GM12878 (cell line): ENCODE measurements around the gene SLC6A3. TPM values are rescaled to one million over a fixed set of nuclear protein-coding genes. Genes with fewer than 3 reads are reported as not detected.

Experiments
- ATF2 ChIP-seq: IDR thresholded peaks from 2 replicates; pipeline ENCODE4 v1.6.1; 2012; ENCODE audit warnings: low read length, inconsistent platforms
- BACH1 ChIP-seq: fragments of 450-650 bp; IDR thresholded peaks from 2 replicates; pipeline ENCODE4 v1.6.1; 2017; ENCODE audit warnings: mild to moderate bottlenecking, borderline replicate concordance
- E2F8 ChIP-seq: fragments of 450-650 bp; IDR thresholded peaks from 2 replicates; pipeline ENCODE4 v1.6.1; 2018; ENCODE audit warnings: mild to moderate bottlenecking, low read depth, moderate library complexity; ENCODE audit not compliant: partially characterized antibody
- ETV6 ChIP-seq, 2 experiments: fragments of 450-650 bp in 1 of 2; IDR thresholded peaks in 1 of 2; conservative IDR thresholded peaks in 1 of 2; 2 replicates each; pipeline ENCODE4 v1.6.1; 2014; ENCODE audit warnings: antibody characterized with exemption in 1 of 2, borderline replicate concordance in 1 of 2, low read depth in 1 of 2, mild to moderate bottlenecking in 1 of 2, moderate library complexity in 1 of 2
- HCFC1 ChIP-seq: fragments of 150-350 bp; IDR thresholded peaks from 2 replicates; pipeline ENCODE4 v1.6.1; 2014; ENCODE audit warnings: low read length
- HDAC2 ChIP-seq: fragments of 200-600 bp; sonication (generic); IDR thresholded peaks from 2 replicates; pipeline ENCODE4 v1.6.1; 2017
- IRF4 ChIP-seq: IDR thresholded peaks from 2 replicates; pipeline ENCODE4 v1.6.1; 2011; ENCODE audit warnings: low read depth, low read length
- KLF5 ChIP-seq: fragments of 450-650 bp; IDR thresholded peaks from 2 replicates; pipeline ENCODE4 v1.6.1; 2014; ENCODE audit warnings: mild to moderate bottlenecking; ENCODE audit not compliant: partially characterized antibody
- NFYB ChIP-seq: IDR thresholded peaks from 2 replicates; pipeline ENCODE4 v1.6.1; 2011; ENCODE audit warnings: low read depth, mild to moderate bottlenecking, low read length, improper control_type of control experiment, moderate library complexity; ENCODE audit not compliant: insufficient read depth
- POU2F2 ChIP-seq: IDR thresholded peaks from 3 replicates; pipeline ENCODE4 v1.6.1; 2011; ENCODE audit warnings: low read depth, mild to moderate bottlenecking, low read length, borderline replicate concordance
- RCOR1 ChIP-seq: conservative IDR thresholded peaks from 2 replicates; pipeline ENCODE4 v1.6.1; 2012; ENCODE audit warnings: low read depth, low read length, improper control_type of control experiment
- SRF ChIP-seq, 2 experiments: IDR thresholded peaks; 2 replicates each; pipeline ENCODE4 v1.6.1; 2011; ENCODE audit warnings: low read depth in 2 of 2, low read length in 2 of 2, mild to moderate bottlenecking in 1 of 2, moderate library complexity in 1 of 2
- STAT1 ChIP-seq: fragments of 450-650 bp; conservative IDR thresholded peaks from 2 replicates; pipeline ENCODE4 v1.6.1; 2014; ENCODE audit warnings: antibody characterized with exemption, mild to moderate bottlenecking
- TBL1XR1 ChIP-seq: IDR thresholded peaks from 2 replicates; pipeline ENCODE4 v1.6.1; 2012; ENCODE audit warnings: low read depth, low read length, improper control_type of control experiment
- TCF12 ChIP-seq: IDR thresholded peaks from 2 replicates; pipeline ENCODE4 v1.6.1; 2011; ENCODE audit warnings: low read depth, mild to moderate bottlenecking, low read length
- polyA plus RNA-seq, 11 experiments: library from polyadenylated mRNA; depleted of rRNA in 4 of 11; unstranded in 6 of 11; stranded (reverse) in 5 of 11; fragments of >200 nt; fragmentation: Nextera tagmentation in 4 of 11; fragmentation: Illumina TruSeq in 1 of 11; extraction: Ambion mirVana in 4 of 11; extraction: Trizol in 1 of 11; gene quantifications; 1 replicate in 1 of 11; 2 replicates in 10 of 11; pipeline versions ENCODE4 v1.2.1 to v1.2.3, GENCODE V29; 2011 to 2016; ENCODE audit warnings: inconsistent platforms in 2 of 11, missing spikeins in 2 of 11, low read depth in 1 of 11
- total RNA-seq, 4 experiments: library from RNA; depleted of rRNA in 3 of 4; stranded (reverse); fragments of >200 nt in 3 of 4; fragmentation: Illumina TruSeq in 1 of 4; extraction: Trizol in 1 of 4; gene quantifications; 2 replicates each; pipeline versions ENCODE4 v1.2.1 to v1.2.3, GENCODE V29; 2013 to 2021
- TF ChIP-seq, protein P1 (sequence below): fragments of 450-650 bp; IDR thresholded peaks from 2 replicates; pipeline ENCODE4 v1.6.1; 2017; ENCODE audit warnings: antibody characterized with exemption, mild to moderate bottlenecking, moderate library complexity
- TF ChIP-seq, protein P2 (sequence below): fragments of 450-650 bp; IDR thresholded peaks from 2 replicates; pipeline ENCODE4 v1.6.1; 2017; ENCODE audit warnings: mild to moderate bottlenecking, moderate library complexity

The SLC6A3 gene
- total and polyA plus RNA-seq, 10 of the 15 experiments (the other 5 are each of a cell fraction or from before 2014, with no cell fraction given) = 0.01 TPM; not detected in 9

- TF ChIP-seq SRF (IDR thresholded peaks at IDR 0.05; ENCODE audit: low read depth in 2 of 2, low read length in 2 of 2) (0 out of 4 replicates have a peak, but pooled peaks of 1 of the 2 experiments have one; percentile 40), ATF2 (no peak), STAT1 (0 out of 2 replicates have a peak, but pooled peaks have one; percentile 41), HDAC2 (no peak), ETV6 (conservative IDR thresholded peaks at IDR 0.05 in 1 of 2, IDR thresholded peaks at IDR 0.05 in 1 of 2; ENCODE audit: borderline replicate concordance in 1 of 2, low read depth in 1 of 2) (no peak; a peak in 2 of 4 replicates), POU2F2 (no peak; the same call in none of the 3 replicates), HCFC1 (0 out of 2 replicates have a peak, but pooled peaks have one; percentile 8), TCF12 (peak; percentile 55; the same call in 1 of the 2 replicates), IRF4 (peak; percentile 66), BACH1 (0 out of 2 replicates have a peak, but pooled peaks have one; percentile 13), KLF5 (no peak), E2F8 (no peak), TBL1XR1 (0 out of 2 replicates have a peak, but pooled peaks have one; percentile 9), NFYB (no peak), RCOR1 (peak; percentile 59)
- TF ChIP-seq, protein P1, sequence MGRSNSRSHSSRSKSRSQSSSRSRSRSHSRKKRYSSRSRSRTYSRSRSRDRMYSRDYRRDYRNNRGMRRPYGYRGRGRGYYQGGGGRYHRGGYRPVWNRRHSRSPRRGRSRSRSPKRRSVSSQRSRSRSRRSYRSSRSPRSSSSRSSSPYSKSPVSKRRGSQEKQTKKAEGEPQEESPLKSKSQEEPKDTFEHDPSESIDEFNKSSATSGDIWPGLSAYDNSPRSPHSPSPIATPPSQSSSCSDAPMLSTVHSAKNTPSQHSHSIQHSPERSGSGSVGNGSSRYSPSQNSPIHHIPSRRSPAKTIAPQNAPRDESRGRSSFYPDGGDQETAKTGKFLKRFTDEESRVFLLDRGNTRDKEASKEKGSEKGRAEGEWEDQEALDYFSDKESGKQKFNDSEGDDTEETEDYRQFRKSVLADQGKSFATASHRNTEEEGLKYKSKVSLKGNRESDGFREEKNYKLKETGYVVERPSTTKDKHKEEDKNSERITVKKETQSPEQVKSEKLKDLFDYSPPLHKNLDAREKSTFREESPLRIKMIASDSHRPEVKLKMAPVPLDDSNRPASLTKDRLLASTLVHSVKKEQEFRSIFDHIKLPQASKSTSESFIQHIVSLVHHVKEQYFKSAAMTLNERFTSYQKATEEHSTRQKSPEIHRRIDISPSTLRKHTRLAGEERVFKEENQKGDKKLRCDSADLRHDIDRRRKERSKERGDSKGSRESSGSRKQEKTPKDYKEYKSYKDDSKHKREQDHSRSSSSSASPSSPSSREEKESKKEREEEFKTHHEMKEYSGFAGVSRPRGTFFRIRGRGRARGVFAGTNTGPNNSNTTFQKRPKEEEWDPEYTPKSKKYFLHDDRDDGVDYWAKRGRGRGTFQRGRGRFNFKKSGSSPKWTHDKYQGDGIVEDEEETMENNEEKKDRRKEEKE = no peak
- TF ChIP-seq, protein P2, sequence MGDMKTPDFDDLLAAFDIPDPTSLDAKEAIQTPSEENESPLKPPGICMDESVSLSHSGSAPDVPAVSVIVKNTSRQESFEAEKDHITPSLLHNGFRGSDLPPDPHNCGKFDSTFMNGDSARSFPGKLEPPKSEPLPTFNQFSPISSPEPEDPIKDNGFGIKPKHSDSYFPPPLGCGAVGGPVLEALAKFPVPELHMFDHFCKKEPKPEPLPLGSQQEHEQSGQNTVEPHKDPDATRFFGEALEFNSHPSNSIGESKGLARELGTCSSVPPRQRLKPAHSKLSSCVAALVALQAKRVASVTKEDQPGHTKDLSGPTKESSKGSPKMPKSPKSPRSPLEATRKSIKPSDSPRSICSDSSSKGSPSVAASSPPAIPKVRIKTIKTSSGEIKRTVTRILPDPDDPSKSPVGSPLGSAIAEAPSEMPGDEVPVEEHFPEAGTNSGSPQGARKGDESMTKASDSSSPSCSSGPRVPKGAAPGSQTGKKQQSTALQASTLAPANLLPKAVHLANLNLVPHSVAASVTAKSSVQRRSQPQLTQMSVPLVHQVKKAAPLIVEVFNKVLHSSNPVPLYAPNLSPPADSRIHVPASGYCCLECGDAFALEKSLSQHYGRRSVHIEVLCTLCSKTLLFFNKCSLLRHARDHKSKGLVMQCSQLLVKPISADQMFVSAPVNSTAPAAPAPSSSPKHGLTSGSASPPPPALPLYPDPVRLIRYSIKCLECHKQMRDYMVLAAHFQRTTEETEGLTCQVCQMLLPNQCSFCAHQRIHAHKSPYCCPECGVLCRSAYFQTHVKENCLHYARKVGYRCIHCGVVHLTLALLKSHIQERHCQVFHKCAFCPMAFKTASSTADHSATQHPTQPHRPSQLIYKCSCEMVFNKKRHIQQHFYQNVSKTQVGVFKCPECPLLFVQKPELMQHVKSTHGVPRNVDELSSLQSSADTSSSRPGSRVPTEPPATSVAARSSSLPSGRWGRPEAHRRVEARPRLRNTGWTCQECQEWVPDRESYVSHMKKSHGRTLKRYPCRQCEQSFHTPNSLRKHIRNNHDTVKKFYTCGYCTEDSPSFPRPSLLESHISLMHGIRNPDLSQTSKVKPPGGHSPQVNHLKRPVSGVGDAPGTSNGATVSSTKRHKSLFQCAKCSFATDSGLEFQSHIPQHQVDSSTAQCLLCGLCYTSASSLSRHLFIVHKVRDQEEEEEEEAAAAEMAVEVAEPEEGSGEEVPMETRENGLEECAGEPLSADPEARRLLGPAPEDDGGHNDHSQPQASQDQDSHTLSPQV = peak; percentile 6; the same call in 1 of the 2 replicates
Observed at GRCh38 chr5:1488882-1489680, 43.8 kb upstream of the SLC6A3 start (continued).
